DND-41 (cell line): ENCODE data around the gene PLEKHO1.

Experiments used
- EZH2 ChIP-seq: IDR thresholded peaks from 3 replicates; pipeline ENCODE4 v1.6.1; 2012; ENCODE audit warnings: borderline replicate concordance, low read depth, mild to moderate bottlenecking, moderate library complexity, low read length, inconsistent platforms; ENCODE audit not compliant: severe bottlenecking
- TF ChIP-seq, protein P1 (sequence below): IDR thresholded peaks from 2 replicates; pipeline ENCODE4 v1.5.1; 2012; ENCODE audit warnings: borderline replicate concordance, low read length, moderate library complexity, mild to moderate bottlenecking; ENCODE audit not compliant: poor library complexity, severe bottlenecking; ENCODE audit errors: extremely low read depth

DNA sequence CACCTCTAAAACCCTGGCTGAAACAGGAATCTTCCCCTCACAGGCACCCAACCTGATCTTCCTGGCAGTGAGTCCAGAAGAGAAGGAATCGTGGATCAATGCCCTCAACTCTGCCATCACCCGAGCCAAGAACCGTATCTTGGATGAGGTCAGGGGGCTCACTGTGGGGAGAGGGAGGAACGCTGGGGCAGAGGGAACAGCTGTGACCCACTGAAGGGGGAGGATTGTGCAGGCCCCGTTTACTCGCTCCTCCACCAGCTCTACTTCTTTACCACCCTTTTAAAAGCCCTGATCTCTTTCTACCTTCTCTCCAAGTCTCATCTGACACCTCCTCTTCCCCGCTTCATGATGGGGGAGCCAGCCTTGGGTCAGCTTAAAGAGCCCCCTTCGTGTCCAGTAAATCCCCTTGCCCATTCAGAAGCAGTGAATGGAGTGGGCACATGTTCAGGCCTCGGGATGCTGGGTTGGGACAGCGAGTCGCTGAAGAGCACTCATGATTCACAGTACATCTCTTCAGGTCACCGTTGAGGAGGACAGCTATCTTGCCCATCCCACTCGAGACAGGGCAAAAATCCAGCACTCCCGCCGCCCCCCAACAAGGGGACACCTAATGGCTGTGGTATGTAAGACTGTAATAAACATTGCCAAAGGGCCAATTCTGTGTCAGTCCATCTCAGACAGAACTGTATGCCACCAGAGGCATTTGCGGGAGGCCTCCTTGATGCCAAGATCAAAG, 7.3 kb downstream of the PLEKHO1 start:
- TF ChIP-seq, protein P1, sequence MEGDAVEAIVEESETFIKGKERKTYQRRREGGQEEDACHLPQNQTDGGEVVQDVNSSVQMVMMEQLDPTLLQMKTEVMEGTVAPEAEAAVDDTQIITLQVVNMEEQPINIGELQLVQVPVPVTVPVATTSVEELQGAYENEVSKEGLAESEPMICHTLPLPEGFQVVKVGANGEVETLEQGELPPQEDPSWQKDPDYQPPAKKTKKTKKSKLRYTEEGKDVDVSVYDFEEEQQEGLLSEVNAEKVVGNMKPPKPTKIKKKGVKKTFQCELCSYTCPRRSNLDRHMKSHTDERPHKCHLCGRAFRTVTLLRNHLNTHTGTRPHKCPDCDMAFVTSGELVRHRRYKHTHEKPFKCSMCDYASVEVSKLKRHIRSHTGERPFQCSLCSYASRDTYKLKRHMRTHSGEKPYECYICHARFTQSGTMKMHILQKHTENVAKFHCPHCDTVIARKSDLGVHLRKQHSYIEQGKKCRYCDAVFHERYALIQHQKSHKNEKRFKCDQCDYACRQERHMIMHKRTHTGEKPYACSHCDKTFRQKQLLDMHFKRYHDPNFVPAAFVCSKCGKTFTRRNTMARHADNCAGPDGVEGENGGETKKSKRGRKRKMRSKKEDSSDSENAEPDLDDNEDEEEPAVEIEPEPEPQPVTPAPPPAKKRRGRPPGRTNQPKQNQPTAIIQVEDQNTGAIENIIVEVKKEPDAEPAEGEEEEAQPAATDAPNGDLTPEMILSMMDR, result no peak
- no peak for TF ChIP-seq EZH2
